NCI-H82 treated with DMSO at 0.1 percent for 48 hours (cell line): ENCODE results near the gene CHST11.

ENCODE experiments used
- DNase-seq: peaks from one replicate; lab custom pipeline; 2025; ENCODE audit not compliant: unreplicated experiment; lab: John Stamatoyannopoulos, UW

The CHST11 gene

GRCh38 chr12:104709692-104710435, 253.1 kb downstream of the CHST11 start:
- no peak for DNase-seq

GRCh38 chr12:104710940-104711689, 254.4 kb downstream of the CHST11 start:
- DNase-seq, result no peak

- DNase-seq, result no peak
These were observed 255.7 kb downstream of the CHST11 start for GRCh38 chr12:104712477-104712876.

- no peak for DNase-seq
These were observed 256.2 kb downstream of the CHST11 start for GRCh38 chr12:104712968-104713367.

- DNase-seq, result no peak
These were observed 256.7 kb downstream of the CHST11 start for GRCh38 chr12:104713444-104713843.

GRCh38 chr12:104714369-104714768, 257.6 kb downstream of the CHST11 start:
- no peak for DNase-seq

- no peak for DNase-seq
These were observed 259.4 kb downstream of the CHST11 start for GRCh38 chr12:104716172-104716571.

- no peak for DNase-seq
These were observed 261.7 kb downstream of the CHST11 start for GRCh38 chr12:104718304-104718929.

GRCh38 chr12:104719700-104720338, 263.1 kb downstream of the CHST11 start:
- no peak for DNase-seq

- no peak for DNase-seq
These were observed 263.7 kb downstream of the CHST11 start for GRCh38 chr12:104720339-104721038.

GRCh38 chr12:104721039-104721405, 264.3 kb downstream of the CHST11 start:
- no peak for DNase-seq

GRCh38 chr12:104721936-104722335, 265.2 kb downstream of the CHST11 start:
- no peak for DNase-seq

GRCh38 chr12:104722601-104723534, 266.1 kb downstream of the CHST11 start:
- peak; percentile 24 for DNase-seq

GRCh38 chr12:104723895-104724294, 267.1 kb downstream of the CHST11 start:
- DNase-seq, result no peak

- DNase-seq, result no peak
These were observed 268.3 kb downstream of the CHST11 start for GRCh38 chr12:104724992-104725585.

- DNase-seq, result no peak
These were observed 268.9 kb downstream of the CHST11 start for GRCh38 chr12:104725610-104726009.

- no peak for DNase-seq
These were observed 271.1 kb downstream of the CHST11 start for GRCh38 chr12:104727726-104728465.

- DNase-seq, result no peak
These were observed 272.3 kb downstream of the CHST11 start for GRCh38 chr12:104729091-104729490.
